ENCODE data around the gene GC. TPM values are rescaled to one million over a fixed set of nuclear protein-coding genes. Genes with fewer than 3 reads are reported as not detected.

The GC gene
- total RNA-seq, 1 experiment from 2014 or later, result not detected

GRCh38 chr4:71732066-71732465 lies 51.8 kb downstream of the GC start:
- Histone ChIP-seq H3K27me3 (ENCODE audit: control insufficient read depth, insufficient read depth, low read length) (no peaks in the 10 kb centered on the region), H3K4me3 (ENCODE audit: insufficient read depth, low read depth, low read length) (no peak overlapping the region), H3K36me3 (replicated peaks; ENCODE audit: control insufficient read depth, insufficient read depth, low read length) (no peaks in the 10 kb centered on the region)
- no peak for DNase-seq

- no peak overlapping the region for H3K4me3 ChIP-seq (ENCODE audit: insufficient read depth, low read depth, low read length)
- H3K36me3 ChIP-seq (replicated peaks; ENCODE audit: control insufficient read depth, insufficient read depth, low read length), result no peaks in the 10 kb centered on the region
- no peaks in the 10 kb centered on the region for H3K27me3 ChIP-seq (ENCODE audit: control insufficient read depth, insufficient read depth, low read length)
- no peak for DNase-seq
Observed at GRCh38 chr4:71729856-71730255, 54.0 kb downstream of the GC start.

DNA sequence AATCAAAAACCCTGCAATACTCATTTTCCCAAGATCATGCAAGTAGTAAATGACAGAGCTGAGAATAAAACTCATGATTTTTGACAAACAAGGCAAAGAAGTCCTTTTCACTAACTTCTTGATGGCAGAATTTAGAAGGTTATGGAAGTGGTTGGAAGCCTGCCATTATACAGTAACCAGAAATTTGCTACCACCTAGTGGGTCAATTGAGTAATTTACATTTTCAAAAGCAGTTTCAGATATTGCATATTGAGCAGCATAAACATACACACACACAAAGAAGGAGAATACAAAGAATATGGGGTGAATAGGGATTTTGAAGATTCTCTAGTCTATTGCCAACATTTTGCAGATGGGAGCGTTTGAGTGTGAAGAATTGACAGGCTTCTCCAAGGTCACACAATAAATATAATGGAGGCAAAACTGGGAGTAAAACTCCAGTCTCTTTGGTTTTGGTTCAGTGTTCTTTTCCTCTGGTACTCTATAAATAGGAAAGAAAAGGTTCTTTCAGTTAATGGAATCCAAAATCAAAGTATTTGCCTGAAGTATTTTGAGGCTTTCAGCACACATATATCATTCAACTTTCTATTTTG lies 70.2 kb downstream of the GC start:
- DNase-seq, result peak; percentile 4
- H3K4me3 ChIP-seq (ENCODE audit: insufficient read depth, low read depth, low read length), result no peak overlapping the region
- no peaks in the 10 kb centered on the region for H3K36me3 ChIP-seq (replicated peaks; ENCODE audit: control insufficient read depth, insufficient read depth, low read length)
- no peaks in the 10 kb centered on the region for H3K27me3 ChIP-seq (ENCODE audit: control insufficient read depth, insufficient read depth, low read length)

DNA sequence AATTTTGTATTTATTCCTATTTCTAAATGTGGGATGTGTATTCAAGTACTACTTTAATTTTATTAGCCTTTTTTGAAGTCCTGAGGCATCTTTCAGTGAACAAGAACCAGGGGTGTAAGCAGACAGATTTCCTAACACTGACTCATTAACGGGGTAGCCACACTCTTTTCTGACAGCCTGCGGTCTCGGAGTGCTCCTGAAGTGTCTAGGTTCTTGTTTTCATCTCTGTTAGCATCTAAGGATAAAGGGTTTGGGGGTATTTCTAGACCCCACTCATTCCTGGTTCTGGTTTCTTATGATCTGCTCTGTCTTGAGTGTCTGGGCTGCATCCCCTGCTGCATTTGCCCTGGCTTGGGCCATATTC lies 71.9 kb downstream of the GC start:
- Histone ChIP-seq H3K4me3 (ENCODE audit: insufficient read depth, low read depth, low read length) (no peak overlapping the region), H3K36me3 (replicated peaks; ENCODE audit: control insufficient read depth, insufficient read depth, low read length) (no peaks in the 10 kb centered on the region), H3K27me3 (ENCODE audit: control insufficient read depth, insufficient read depth, low read length) (no peaks in the 10 kb centered on the region)
- no peak for DNase-seq

DNA sequence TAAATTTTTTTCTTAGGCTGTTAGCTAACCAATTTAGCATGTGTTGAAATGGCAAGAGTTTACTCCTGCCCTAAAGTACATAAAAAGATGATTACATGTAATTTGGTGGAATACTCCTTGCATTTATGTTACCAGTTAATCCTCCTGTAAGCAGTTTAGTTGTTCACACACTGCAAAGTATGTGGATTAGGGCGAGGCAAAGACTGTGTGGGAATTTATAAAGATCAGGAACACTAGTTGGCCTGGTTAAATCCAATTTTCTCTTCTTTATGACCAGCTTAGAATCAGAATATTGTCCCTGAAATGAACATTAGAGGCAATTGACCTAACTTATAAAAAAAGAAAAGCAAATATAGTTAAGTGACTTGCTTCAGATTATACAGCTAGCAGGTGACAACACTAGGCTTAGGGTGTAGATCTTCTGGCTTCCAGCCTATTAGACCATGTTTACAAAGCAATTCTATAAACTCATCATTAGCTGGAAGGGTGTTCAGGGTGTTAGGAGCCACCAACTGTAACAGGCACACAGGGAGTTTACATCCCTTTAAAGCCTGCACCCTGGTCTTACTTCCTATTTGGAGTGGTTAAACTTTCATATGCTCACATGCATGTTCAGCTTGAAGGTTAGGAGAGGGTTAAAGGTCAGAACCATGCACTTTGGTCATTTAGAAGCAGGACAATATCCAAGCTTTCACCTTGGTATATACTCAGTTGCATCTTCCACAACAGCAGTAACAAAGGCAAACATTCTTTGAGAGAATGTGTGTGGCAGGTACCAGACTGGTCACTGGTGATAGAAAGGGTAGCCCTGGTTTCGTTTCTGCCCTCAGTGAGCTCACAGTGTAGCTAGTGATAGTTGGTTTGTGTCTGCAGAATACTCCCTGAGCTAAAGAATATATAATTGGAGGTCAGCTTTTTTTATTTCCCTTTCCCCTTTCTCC lies 72.6 kb downstream of the GC start:
- DNase-seq, result no peak
- H3K4me3 ChIP-seq (ENCODE audit: insufficient read depth, low read depth, low read length), result no peak overlapping the region
- no peaks in the 10 kb centered on the region for H3K27me3 ChIP-seq (ENCODE audit: control insufficient read depth, insufficient read depth, low read length)
- H3K36me3 ChIP-seq (replicated peaks; ENCODE audit: control insufficient read depth, insufficient read depth, low read length), result no peaks in the 10 kb centered on the region

DNA sequence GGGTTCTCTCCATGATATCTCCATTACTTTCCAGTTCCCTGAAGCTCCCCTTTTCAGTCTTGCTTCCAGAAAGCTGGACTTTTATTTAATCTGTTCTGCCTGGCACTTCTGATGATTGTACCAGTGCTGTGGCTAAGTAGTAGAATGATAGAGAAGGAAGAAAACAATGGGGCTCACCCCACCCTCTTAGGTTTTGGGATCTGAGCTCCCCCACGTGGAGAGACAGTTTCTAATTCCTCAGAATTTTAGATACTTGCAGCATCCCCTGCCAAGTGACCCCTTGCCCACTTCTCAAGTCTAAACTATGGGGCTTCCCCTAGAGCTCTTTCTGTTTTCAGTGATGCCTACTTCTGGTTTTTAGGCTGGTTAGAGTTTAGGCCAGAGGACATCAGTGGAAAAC lies 73.9 kb downstream of the GC start:
- DNase-seq, result peak; percentile 16
- Histone ChIP-seq H3K36me3 (replicated peaks; ENCODE audit: control insufficient read depth, insufficient read depth, low read length) (no peaks in the 10 kb centered on the region), H3K27me3 (ENCODE audit: control insufficient read depth, insufficient read depth, low read length) (no peaks in the 10 kb centered on the region), H3K4me3 (ENCODE audit: insufficient read depth, low read depth, low read length) (no peak overlapping the region)

DNA sequence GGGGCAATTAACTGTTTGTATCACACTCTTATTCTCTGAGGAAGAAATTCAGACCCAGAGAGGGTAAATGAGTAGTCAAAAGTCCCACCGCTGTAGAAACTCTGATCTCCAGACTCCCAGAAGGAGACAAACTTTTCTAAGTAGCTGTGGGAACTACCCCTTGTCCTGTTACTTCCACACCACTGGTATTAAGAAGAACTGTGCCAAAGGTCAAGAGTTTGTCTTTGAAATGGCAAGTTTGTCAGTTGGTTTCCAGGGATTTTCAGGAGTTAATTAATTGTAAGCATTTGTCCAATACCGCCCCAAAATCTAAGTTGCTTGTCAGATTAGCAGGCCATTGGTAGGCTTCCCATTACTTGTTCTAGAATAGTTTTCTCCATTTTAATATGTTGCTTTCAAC lies 85.7 kb downstream of the GC start:
- Histone ChIP-seq H3K36me3 (replicated peaks; ENCODE audit: control insufficient read depth, insufficient read depth, low read length) (no peaks in the 10 kb centered on the region), H3K4me3 (ENCODE audit: insufficient read depth, low read depth, low read length) (no peak overlapping the region), H3K27me3 (ENCODE audit: control insufficient read depth, insufficient read depth, low read length) (no peaks in the 10 kb centered on the region)
- DNase-seq, result no peak

- H3K4me3 ChIP-seq (ENCODE audit: insufficient read depth, low read depth, low read length), result no peak overlapping the region
- H3K27me3 ChIP-seq (ENCODE audit: control insufficient read depth, insufficient read depth, low read length), result no peaks in the 10 kb centered on the region
- no peaks in the 10 kb centered on the region for H3K36me3 ChIP-seq (replicated peaks; ENCODE audit: control insufficient read depth, insufficient read depth, low read length)
- no peak for DNase-seq
Observed at GRCh38 chr4:71697031-71697430, 86.8 kb downstream of the GC start.

DNA sequence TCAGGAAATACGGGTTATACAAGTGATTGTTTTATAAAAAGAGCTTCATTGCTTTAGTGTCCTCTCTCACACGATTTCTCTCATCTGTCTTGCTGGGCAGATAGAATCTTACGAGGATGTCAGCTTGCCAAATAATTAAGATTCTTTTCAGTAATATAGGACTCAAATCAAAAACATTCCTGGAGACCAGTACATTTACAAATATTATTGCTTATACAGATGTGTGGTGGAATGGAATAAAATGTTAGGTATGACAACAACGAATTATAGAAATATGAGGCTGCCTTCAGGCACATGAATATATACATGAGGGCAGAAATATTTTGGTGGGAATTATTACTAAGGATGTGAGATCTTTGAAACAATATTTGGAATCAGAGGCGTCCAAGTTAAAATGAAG lies 88.9 kb downstream of the GC start:
- H3K36me3 ChIP-seq (replicated peaks; ENCODE audit: control insufficient read depth, insufficient read depth, low read length), result no peaks in the 10 kb centered on the region
- no peak overlapping the region for H3K4me3 ChIP-seq (ENCODE audit: insufficient read depth, low read depth, low read length)
- no peak for DNase-seq
- no peaks in the 10 kb centered on the region for H3K27me3 ChIP-seq (ENCODE audit: control insufficient read depth, insufficient read depth, low read length)

- Histone ChIP-seq H3K4me3 (ENCODE audit: insufficient read depth, low read depth, low read length) (no peak overlapping the region), H3K36me3 (replicated peaks; ENCODE audit: control insufficient read depth, insufficient read depth, low read length) (no peaks in the 10 kb centered on the region), H3K27me3 (ENCODE audit: control insufficient read depth, insufficient read depth, low read length) (no peaks in the 10 kb centered on the region)
- peak; percentile 5 for DNase-seq
Observed at GRCh38 chr4:71692963-71693362, 90.9 kb downstream of the GC start.

GRCh38 chr4:71692198-71692597 lies 91.7 kb downstream of the GC start:
- no peaks in the 10 kb centered on the region for H3K27me3 ChIP-seq (ENCODE audit: control insufficient read depth, insufficient read depth, low read length)
- DNase-seq, result no peak
- H3K4me3 ChIP-seq (ENCODE audit: insufficient read depth, low read depth, low read length), result no peak overlapping the region
- H3K36me3 ChIP-seq (replicated peaks; ENCODE audit: control insufficient read depth, insufficient read depth, low read length), result no peaks in the 10 kb centered on the region

Other genes starting within 250 kb of the GC start
- gene NPFFR2, start 247.9 kb upstream of the GC start, total RNA-seq (2014; rRNA removed; shearing (Covaris generic)), result 7.0 and 8.0 TPM in 2 replicates

Measured in H7 (cell line).